Measurements from ENCODE around the gene RAD51B.

DNA sequence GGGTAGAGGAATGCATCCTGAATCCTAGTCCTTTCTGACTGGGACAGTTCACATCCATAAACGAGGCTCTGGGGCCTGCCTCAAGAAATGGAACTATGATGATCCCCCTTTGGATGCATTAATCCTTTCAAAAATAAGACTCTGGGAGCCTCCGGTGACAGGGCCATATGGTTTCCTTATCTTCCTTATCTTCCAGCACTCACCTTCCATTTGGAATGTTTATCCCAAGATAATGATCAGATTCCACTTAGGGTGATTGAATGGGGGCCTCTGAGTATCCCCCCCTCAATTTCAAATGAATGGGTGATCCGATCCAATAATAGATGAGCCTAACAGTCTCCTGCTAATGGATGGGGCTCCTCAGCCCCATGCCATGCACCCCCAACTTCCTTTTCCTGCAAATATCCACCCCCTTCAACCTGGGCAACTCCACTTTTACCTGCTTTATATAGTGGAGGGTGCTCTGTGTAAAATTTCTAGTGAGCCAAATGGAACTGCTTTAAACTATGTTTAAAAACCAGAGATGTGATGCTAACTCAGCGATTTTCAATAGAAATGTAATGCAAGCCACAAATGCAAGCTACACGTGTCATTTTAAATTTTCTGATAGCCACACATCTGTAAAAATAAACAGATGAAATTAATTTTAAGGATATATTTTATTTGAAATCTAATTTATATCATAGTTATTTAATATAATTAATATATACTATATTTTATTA lies 815.5 kb downstream of the RAD51B start:
- TF ChIP-seq, protein P1, sequence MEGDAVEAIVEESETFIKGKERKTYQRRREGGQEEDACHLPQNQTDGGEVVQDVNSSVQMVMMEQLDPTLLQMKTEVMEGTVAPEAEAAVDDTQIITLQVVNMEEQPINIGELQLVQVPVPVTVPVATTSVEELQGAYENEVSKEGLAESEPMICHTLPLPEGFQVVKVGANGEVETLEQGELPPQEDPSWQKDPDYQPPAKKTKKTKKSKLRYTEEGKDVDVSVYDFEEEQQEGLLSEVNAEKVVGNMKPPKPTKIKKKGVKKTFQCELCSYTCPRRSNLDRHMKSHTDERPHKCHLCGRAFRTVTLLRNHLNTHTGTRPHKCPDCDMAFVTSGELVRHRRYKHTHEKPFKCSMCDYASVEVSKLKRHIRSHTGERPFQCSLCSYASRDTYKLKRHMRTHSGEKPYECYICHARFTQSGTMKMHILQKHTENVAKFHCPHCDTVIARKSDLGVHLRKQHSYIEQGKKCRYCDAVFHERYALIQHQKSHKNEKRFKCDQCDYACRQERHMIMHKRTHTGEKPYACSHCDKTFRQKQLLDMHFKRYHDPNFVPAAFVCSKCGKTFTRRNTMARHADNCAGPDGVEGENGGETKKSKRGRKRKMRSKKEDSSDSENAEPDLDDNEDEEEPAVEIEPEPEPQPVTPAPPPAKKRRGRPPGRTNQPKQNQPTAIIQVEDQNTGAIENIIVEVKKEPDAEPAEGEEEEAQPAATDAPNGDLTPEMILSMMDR (IDR thresholded peaks at IDR 0.05) = no peak
- no peak for TF ChIP-seq POLR2AphosphoS5 (IDR thresholded peaks at IDR 0.05)
- TF ChIP-seq POLR2A (IDR thresholded peaks at IDR 0.05) = no peak
